Keratinocyte (primary cell): ENCODE results near the gene CCBE1. TPM values are rescaled to one million over a fixed set of nuclear protein-coding genes. Genes with fewer than 3 reads are reported as not detected.

ENCODE experiments used
- DNase-seq: peaks from one replicate; pipeline ENCODE4 v3.0.0-alpha.2; 2011; ENCODE audit warnings: low read depth, missing footprints, low spot score
- FAIRE-seq: peaks from 2 replicates; lab custom pipeline; 2011; peaks lifted over from hg19 to GRCh38; lab: Jason Lieb, UNC
- H2AFZ ChIP-seq: 2 replicates; pipeline ENCODE4 v1.6.0; 2012; ENCODE audit warnings: low read length, control low read depth, inconsistent platforms; ENCODE audit not compliant: control insufficient read depth
- H3K27ac ChIP-seq: 2 replicates; pipeline ENCODE4 v1.5.1; 2011; ENCODE audit warnings: low read length; ENCODE audit not compliant: control insufficient read depth, insufficient read depth
- H3K27me3 ChIP-seq: 3 replicates; pipeline ENCODE4 v1.6.0; 2011; ENCODE audit warnings: low read length; ENCODE audit not compliant: control insufficient read depth, insufficient read depth; ENCODE audit errors: extremely low read depth
- H3K36me3 ChIP-seq, 2 experiments: 2 replicates in 1 of 2; 3 replicates in 1 of 2; pipeline ENCODE4 v1.5.1; 2011; ENCODE audit warnings: low read length in 2 of 2, mild to moderate bottlenecking in 1 of 2; ENCODE audit not compliant: control insufficient read depth in 2 of 2, insufficient read depth in 2 of 2; ENCODE audit errors: extremely low read depth in 1 of 2
- H3K4me1 ChIP-seq: 3 replicates; pipeline ENCODE4 v1.5.1; 2011; ENCODE audit warnings: low read length; ENCODE audit not compliant: control insufficient read depth, insufficient read depth; ENCODE audit errors: extremely low read depth
- H3K4me2 ChIP-seq: 3 replicates; pipeline ENCODE4 v1.6.0; 2011; ENCODE audit warnings: low read depth, low read length; ENCODE audit not compliant: control insufficient read depth, insufficient read depth; ENCODE audit errors: extremely low read depth
- H3K4me3 ChIP-seq, 3 experiments: fragments of 200-600 bp in 1 of 3; sonication (generic) in 1 of 3; 2 replicates in 2 of 3; 3 replicates in 1 of 3; pipeline ENCODE4 v1.5.1; 2011 to 2016; ENCODE audit warnings: low read length in 3 of 3, mild to moderate bottlenecking in 3 of 3, control low read depth in 2 of 3, inconsistent platforms in 1 of 3, low read depth in 1 of 3, mixed read lengths in 1 of 3, mixed run types in 1 of 3, moderate library complexity in 1 of 3; ENCODE audit not compliant: control insufficient read depth in 2 of 3, insufficient read depth in 2 of 3; ENCODE audit errors: extremely low read depth in 1 of 3
- H3K79me2 ChIP-seq: 2 replicates; pipeline ENCODE4 v1.6.0; 2012; ENCODE audit warnings: low read length; ENCODE audit not compliant: control insufficient read depth, insufficient read depth
- H3K9ac ChIP-seq: 3 replicates; pipeline ENCODE4 v1.6.0; 2011; ENCODE audit warnings: low read length; ENCODE audit not compliant: control insufficient read depth, insufficient read depth; ENCODE audit errors: extremely low read depth
- H3K9me1 ChIP-seq: 3 replicates; pipeline ENCODE4 v1.6.0; 2011; ENCODE audit warnings: low read length; ENCODE audit not compliant: control insufficient read depth, insufficient read depth; ENCODE audit errors: extremely low read depth
- H3K9me3 ChIP-seq: 2 replicates; pipeline ENCODE4 v1.5.1; 2012; ENCODE audit warnings: low read depth, low read length; ENCODE audit not compliant: control insufficient read depth
- H4K20me1 ChIP-seq: 3 replicates; pipeline ENCODE4 v1.6.0; 2011; ENCODE audit warnings: low read length; ENCODE audit not compliant: control insufficient read depth, insufficient read depth; ENCODE audit errors: extremely low read depth
- EZH2 ChIP-seq: IDR thresholded peaks from one replicate; pipeline ENCODE4 v1.6.1; 2012; ENCODE audit warnings: inconsistent platforms, mild to moderate bottlenecking, low read length, moderate library complexity
- dilution Hi-C: fragments of 300-500 bp; cut with MboI; formaldehyde crosslinking; loops from one replicate; pipeline ENCODE4 v1.7.0; 2020; ENCODE audit warnings: low sequenced_read_pairs; ENCODE audit not compliant: extremely low pct_ligation_motif_present
- polyA plus RNA-seq, 5 experiments: library from polyadenylated mRNA; depleted of rRNA in 3 of 5; stranded (reverse) in 3 of 5; stranded (forward) in 1 of 5; unstranded in 1 of 5; fragments of >200 nt; gene quantifications; 1 replicate in 1 of 5; 2 replicates in 3 of 5; 3 replicates in 1 of 5; pipeline versions ENCODE4 v1.2.1 to v1.2.3, GENCODE V29; 2011 to 2012; ENCODE audit warnings: missing spikeins in 2 of 5, low read depth in 1 of 5, low replicate concordance in 1 of 5
- TF ChIP-seq, protein P1 (sequence below), 3 experiments: IDR thresholded peaks in 1 of 3; conservative IDR thresholded peaks in 1 of 3; optimal IDR thresholded peaks in 1 of 3; 2 replicates in 2 of 3; 3 replicates in 1 of 3; pipeline versions ENCODE3 to v1.5.1; 2011; ENCODE audit warnings: low read length in 3 of 3, mild to moderate bottlenecking in 3 of 3, moderate library complexity in 2 of 3, control low read depth in 1 of 3, inconsistent platforms in 1 of 3; ENCODE audit not compliant: insufficient read depth in 2 of 3; ENCODE audit errors: extremely low read depth in 1 of 3

The CCBE1 gene
- polyA plus RNA-seq, 1 donor (not counting 4 experiments of a cell fraction or from before 2014, with no cell fraction given) = 20.1 TPM

DNA sequence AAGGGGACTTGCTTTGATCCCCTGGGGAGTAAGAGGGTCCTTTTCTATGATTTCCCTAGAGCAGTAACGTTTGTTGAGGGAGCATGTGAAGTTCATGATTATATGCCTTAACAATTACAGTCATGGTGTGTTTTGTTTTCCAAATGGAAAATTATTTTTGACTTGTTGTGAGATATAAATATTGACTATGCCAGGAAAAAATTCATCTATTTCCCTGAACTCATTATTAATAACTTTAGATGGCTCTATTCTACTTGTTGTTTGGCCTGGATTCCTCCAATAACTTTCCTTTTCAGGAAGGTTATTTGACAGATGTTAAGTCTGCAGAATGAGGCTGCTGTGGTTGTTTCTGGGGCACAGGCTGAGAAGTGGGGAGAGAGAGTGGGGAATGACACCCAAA is 266.1 kb downstream of the CCBE1 start:
- Histone ChIP-seq H3K4me3 (no peak overlapping the region), H3K79me2 (no peaks in the 10 kb centered on the region), H2AFZ (no peak overlapping the region), H3K9me1 (no peaks in the 10 kb centered on the region), H3K4me1 (no peaks in the 10 kb centered on the region), H4K20me1 (no peaks in the 10 kb centered on the region), H3K27me3 (no peaks in the 10 kb centered on the region), H3K9me3 (no peaks in the 10 kb centered on the region), H3K4me2 (no peak overlapping the region), H3K27ac (no peak overlapping the region), H3K9ac (no peak overlapping the region), H3K36me3 (no peaks in the 10 kb centered on the region)
- DNase-seq = no peak
- dilution Hi-C loops = no loop called here
- TF ChIP-seq, protein P1, sequence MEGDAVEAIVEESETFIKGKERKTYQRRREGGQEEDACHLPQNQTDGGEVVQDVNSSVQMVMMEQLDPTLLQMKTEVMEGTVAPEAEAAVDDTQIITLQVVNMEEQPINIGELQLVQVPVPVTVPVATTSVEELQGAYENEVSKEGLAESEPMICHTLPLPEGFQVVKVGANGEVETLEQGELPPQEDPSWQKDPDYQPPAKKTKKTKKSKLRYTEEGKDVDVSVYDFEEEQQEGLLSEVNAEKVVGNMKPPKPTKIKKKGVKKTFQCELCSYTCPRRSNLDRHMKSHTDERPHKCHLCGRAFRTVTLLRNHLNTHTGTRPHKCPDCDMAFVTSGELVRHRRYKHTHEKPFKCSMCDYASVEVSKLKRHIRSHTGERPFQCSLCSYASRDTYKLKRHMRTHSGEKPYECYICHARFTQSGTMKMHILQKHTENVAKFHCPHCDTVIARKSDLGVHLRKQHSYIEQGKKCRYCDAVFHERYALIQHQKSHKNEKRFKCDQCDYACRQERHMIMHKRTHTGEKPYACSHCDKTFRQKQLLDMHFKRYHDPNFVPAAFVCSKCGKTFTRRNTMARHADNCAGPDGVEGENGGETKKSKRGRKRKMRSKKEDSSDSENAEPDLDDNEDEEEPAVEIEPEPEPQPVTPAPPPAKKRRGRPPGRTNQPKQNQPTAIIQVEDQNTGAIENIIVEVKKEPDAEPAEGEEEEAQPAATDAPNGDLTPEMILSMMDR (optimal IDR thresholded peaks at IDR 0.05 in 1 of 3, IDR thresholded peaks at IDR 0.05 in 1 of 3, conservative IDR thresholded peaks at IDR 0.05 in 1 of 3; ENCODE audit: extremely low read depth in 1 of 3, insufficient read depth in 2 of 3, low read length in 3 of 3) = no peak
- no peak for TF ChIP-seq EZH2
- no peak for FAIRE-seq

DNA sequence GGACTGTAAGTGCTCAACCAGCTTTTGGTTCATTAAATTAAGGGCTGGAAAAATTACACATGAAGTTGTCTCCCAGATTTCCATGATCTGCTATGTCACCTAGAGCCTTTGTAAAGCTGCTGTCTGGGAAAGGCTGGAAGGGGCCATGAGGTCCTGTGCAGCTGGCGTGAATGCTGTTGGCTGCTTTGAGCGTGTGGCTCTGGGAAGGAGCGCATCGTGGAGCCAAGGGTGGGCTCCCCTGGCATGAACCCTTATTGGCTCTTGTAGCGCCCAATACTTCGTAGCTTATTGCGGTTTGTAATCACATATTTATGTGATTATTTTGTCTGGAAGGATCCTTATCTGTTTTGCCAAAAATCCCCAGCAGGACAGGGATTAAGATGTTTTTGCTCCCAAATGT is 267.6 kb downstream of the CCBE1 start:
- Histone ChIP-seq H3K4me3 (no peak overlapping the region), H3K27ac (no peak overlapping the region), H2AFZ (no peak overlapping the region), H3K9me1 (no peaks in the 10 kb centered on the region), H3K4me2 (no peak overlapping the region), H3K4me1 (no peaks in the 10 kb centered on the region), H3K79me2 (no peaks in the 10 kb centered on the region), H3K9me3 (no peaks in the 10 kb centered on the region), H3K27me3 (no peaks in the 10 kb centered on the region), H3K36me3 (no peaks in the 10 kb centered on the region), H4K20me1 (no peaks in the 10 kb centered on the region), H3K9ac (no peak overlapping the region)
- DNase-seq (no peak), FAIRE-seq (no peak)
- TF ChIP-seq EZH2 = no peak
- TF ChIP-seq, protein P1 (optimal IDR thresholded peaks at IDR 0.05 in 1 of 3, IDR thresholded peaks at IDR 0.05 in 1 of 3, conservative IDR thresholded peaks at IDR 0.05 in 1 of 3; ENCODE audit: extremely low read depth in 1 of 3, insufficient read depth in 2 of 3, low read length in 3 of 3) = no peak
- dilution Hi-C loops = no loop called here
